HTERT RPE-1 (cell line): ENCODE data around the gene IL12RB1.

Experiments
- in situ Hi-C: fragments of 300-500 bp; cut with MboI; formaldehyde crosslinking; loops from 4 replicates; pipeline ENCODE4 v1.14.3; 2020; ENCODE audit warnings: low sequenced_read_pairs

Gene IL12RB1

DNA sequence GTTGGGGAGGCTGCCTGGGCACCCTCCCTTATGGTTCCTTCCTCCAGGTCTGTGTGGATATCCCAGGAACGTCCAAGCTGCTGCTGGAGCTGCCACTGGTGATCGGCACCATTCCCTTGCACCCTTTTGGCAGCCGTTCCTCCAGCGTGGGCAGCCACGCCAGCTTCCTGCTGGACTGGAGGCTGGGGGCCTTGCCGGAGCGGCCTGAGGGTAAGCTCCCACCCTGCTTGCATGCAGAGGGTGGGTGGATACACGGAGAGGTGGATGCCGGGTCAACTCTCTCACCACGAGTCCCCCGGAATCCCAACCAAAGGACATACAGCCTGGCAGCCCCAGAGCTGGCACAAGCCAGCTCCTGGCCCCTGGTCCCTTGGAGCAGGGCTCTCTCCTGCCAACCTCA, 76.6 kb downstream of the IL12RB1 start:
- in situ Hi-C loops = no loop called here

DNA sequence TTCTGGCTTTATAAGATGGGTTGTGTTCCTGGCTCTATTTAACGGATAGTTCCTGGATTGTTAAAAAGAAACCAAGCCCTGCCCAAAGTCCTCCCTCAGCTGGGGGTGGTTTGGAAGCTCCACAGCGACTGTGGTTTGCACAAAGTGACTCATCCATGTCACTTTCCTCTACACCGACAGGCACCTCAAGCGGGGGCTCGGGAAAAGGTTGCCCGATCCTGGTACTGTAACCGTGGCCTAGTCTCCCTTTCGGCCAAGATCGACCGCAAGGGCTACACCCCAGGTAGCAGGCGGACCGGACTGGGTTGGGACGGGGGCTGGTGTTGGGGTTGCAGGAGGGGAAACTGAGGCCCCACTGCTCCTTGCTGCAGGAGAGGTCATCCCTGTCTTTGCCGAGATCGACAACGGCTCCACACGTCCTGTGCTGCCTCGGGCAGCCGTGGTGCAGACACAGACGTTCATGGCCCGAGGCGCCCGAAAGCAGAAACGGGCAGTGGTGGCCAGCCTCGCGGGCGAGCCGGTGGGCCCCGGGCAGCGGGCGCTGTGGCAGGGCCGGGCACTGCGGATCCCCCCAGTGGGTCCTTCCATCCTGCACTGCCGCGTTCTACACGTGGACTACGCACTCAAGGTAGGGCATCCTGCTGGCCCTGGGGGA, 77.2 kb downstream of the IL12RB1 start:
- in situ Hi-C loops = no loop called here
